GM23248 (cell line): ENCODE measurements around the gene PPFIA1.

ENCODE experiments used
- EZH2 ChIP-seq: fragments of 200-600 bp; sonication (generic); IDR thresholded peaks from 2 replicates; pipeline ENCODE4 v1.6.1; 2018; ENCODE audit warnings: antibody characterized with exemption, mild to moderate bottlenecking; ENCODE audit not compliant: insufficient read depth, poor library complexity, severe bottlenecking
- EZH2phosphoT487 ChIP-seq: fragments of 200-600 bp; sonication (generic); IDR thresholded peaks from 2 replicates; pipeline ENCODE4 v1.6.1; 2018; ENCODE audit warnings: antibody characterized with exemption, moderate library complexity, mild to moderate bottlenecking, low read depth; ENCODE audit not compliant: insufficient read depth

- TF ChIP-seq EZH2: no peak
- no peak for TF ChIP-seq EZH2phosphoT487
These were observed 84.1 kb downstream of the PPFIA1 start for GRCh38 chr11:70354629-70355028.
